Measurements from ENCODE around the gene HIVEP3. TPM values are rescaled to one million over a fixed set of nuclear protein-coding genes. Genes with fewer than 3 reads are reported as not detected.

Gene HIVEP3
- total RNA-seq, 1 experiment from 2014 or later: 2.8 TPM

DNA sequence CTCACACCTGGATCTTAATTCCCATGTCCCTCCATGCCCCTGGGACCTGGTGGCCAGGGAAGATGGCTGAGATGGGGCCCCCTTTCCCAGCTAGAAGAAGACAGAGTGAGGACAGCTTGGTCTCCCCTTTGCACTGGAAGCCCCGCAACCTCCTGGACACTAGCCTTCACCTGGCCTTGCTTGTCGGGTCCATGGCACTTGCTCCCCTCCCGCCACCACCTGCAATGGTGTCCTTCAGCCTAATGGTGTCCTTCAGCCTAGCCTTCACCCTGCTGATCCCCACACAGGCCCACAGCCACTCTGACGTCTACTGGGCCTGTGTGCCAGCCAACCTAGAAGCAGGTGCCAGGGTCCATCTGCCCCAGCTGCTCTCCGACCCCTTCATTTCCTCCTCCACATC, 388.3 kb downstream of the HIVEP3 start:
- Histone ChIP-seq H3K36me3 (no peaks in the 10 kb centered on the region), H3K4me3 (no peak overlapping the region), H3K4me1 (no peaks in the 10 kb centered on the region), H3K9me3 (replicated peaks) (no peaks in the 10 kb centered on the region), H3K27ac (no peak overlapping the region), H3K27me3 (no peaks in the 10 kb centered on the region; the same call in 1 of the 2 replicates)
- DNase-seq: no peak

DNA sequence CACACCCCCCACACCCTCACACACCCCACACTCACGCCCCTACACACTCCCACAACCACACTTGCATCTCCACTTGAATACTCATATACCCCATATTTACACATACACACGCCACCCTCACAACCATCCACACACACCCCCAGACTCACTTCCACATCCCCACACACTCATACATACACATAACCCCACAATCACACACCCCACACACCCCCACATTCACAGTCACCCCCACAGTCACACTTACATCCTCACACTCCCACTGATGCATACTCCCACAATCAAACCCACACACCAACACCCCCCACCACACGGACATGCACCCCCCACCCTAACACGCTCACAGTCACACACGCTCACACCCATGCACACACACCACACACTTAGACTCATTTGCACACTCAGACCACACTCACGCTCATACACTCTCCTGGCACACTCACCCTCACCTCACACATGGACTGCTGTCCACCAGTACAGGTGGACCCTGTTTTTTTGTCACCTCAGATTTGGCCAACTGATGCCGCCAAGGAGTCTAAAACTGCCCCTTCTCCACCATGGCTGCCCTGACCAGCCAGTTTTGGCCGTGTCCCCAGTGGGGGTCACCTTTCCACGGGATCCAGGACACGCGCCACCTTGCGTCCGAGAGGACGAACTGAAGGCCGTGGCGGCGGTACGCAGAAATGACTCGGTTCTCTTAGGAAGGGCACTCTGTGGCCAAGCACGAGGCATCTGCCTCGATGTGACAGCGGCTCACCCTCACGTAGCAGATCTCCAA, 388.9 kb downstream of the HIVEP3 start:
- DNase-seq: no peak
- H3K36me3 ChIP-seq: no peaks in the 10 kb centered on the region
- H3K27me3 ChIP-seq: no peaks in the 10 kb centered on the region; the same call in 1 of the 2 replicates
- no peaks in the 10 kb centered on the region for H3K4me1 ChIP-seq
- no peaks in the 10 kb centered on the region for H3K9me3 ChIP-seq (replicated peaks)
- no peak overlapping the region for H3K27ac ChIP-seq
- H3K4me3 ChIP-seq: no peak overlapping the region

DNA sequence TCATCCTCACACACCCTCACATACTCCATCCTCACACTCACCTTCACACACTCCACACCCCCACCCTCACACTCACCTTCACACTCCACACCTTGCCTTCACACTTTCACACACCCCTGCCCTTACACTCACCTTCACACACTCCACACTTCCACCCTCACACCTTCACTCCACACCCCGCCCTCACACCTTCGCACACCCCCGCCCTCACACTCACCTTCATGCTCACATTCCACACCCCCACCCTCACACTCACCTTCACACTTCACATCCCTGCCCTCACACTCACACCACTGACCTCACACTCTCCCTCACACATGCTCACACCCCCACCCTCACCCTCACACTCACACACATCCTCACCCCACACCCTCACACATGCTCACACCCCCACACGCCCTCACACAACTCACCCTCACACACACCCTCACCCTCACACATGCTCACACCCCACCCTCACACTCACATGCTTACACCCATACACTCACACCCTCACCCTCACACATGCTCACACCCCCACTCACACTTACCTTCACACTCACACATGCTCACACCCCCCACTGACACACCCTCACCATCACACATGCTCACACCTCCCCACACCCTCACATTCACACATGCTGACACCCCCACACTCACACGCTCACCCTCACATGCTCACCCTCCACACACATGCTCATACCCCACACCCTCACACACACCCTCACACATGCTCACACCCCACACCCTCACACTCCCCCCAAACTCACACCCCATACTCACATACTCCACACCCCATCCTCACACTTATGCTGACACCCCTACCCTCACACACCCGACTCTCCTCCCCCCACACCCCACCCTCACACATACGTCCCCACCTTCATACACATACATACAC, 389.8 kb downstream of the HIVEP3 start:
- no peaks in the 10 kb centered on the region; the same call in 1 of the 2 replicates for H3K27me3 ChIP-seq
- no peak overlapping the region for H3K4me3 ChIP-seq
- H3K9me3 ChIP-seq (replicated peaks): no peaks in the 10 kb centered on the region
- H3K4me1 ChIP-seq: no peaks in the 10 kb centered on the region
- no peak overlapping the region for H3K27ac ChIP-seq
- H3K36me3 ChIP-seq: no peaks in the 10 kb centered on the region
- no peak for DNase-seq

DNA sequence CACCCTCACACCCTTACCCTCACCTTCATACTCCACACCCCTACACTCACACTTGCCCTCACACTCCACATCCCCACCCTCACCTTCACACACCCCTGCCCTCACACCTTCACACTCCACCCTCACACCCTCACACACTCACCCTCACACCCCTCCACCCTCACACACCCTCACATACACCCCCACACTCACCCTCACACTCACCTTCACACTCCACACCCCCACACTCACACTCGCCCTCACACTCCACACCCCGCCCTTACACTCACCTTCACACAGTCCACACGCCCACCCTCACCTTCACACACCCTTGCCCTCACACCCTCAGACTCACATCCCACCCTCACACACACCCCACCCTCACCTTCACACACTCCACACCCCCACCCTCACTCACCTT, 390.6 kb downstream of the HIVEP3 start:
- DNase-seq: no peak
- H3K27me3 ChIP-seq: no peaks in the 10 kb centered on the region; the same call in 1 of the 2 replicates
- no peaks in the 10 kb centered on the region for H3K9me3 ChIP-seq (replicated peaks)
- no peaks in the 10 kb centered on the region for H3K36me3 ChIP-seq
- H3K4me1 ChIP-seq: no peaks in the 10 kb centered on the region
- no peak overlapping the region for H3K4me3 ChIP-seq
- H3K27ac ChIP-seq: no peak overlapping the region

DNA sequence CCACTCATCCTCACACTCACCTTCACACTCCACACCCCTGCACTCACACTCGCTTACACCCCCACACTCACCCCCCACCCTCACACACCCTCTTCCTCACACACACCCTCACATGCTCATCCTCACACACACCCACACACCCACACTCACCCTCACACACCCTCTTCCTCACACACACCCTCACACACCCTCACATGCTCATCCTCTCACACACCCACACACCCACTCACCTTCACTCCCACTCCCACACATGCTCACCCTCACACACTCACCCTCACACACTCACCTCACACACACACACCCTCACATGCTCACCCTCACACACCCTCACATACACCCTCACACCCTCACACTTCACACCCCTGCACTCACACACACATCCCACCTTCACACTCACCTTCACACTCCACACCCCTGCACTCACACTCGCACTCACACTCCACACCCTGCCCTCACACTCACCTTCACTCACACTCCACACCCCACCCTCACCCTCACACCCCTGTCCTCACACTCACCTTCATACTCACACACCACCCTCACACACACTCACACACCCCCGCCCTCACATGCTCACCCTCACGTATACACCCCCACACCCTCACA, 391.7 kb downstream of the HIVEP3 start:
- Histone ChIP-seq H3K4me3 (no peak overlapping the region), H3K27ac (no peak overlapping the region), H3K36me3 (no peaks in the 10 kb centered on the region), H3K27me3 (no peaks in the 10 kb centered on the region), H3K4me1 (no peaks in the 10 kb centered on the region; the same call in 1 of the 2 replicates), H3K9me3 (replicated peaks) (no peaks in the 10 kb centered on the region)
- DNase-seq: no peak

DNA sequence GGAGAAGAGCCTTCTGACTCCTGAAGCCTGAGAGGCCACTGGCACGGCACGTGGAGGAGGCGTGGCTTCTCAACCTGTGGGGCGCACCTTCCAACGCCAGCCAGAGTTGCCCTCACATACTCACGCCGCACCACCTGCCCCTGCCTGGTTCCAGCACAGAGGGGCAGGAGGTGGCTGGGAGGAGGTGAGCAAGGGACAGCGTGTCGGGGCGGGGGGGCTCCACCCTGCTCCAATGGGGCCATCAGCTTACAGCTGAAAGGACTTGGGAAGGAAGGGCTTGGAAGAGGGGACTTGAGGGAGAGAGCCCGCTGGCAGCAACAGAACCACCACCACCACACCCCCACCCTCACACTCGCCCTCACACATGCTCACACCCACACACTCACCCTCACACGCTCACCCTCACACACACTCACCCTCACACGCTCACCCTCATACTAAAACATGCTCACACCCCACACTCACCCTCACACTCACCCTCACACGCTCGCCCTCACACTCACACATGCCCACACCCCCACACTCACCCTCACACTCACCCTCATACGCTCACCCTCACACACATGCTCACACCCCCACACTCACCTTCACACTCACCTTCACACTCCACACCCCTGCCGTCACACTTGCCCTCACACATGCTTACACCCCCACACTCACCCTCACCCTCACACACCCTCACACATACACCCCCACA, 392.7 kb downstream of the HIVEP3 start:
- DNase-seq: no peak
- Histone ChIP-seq H3K27me3 (no peaks in the 10 kb centered on the region), H3K4me1 (peaks cover 5% of the 10 kb centered on the region; the same call in 1 of the 2 replicates), H3K4me3 (no peak overlapping the region), H3K36me3 (no peaks in the 10 kb centered on the region), H3K9me3 (replicated peaks) (no peaks in the 10 kb centered on the region), H3K27ac (no peak overlapping the region)

DNA sequence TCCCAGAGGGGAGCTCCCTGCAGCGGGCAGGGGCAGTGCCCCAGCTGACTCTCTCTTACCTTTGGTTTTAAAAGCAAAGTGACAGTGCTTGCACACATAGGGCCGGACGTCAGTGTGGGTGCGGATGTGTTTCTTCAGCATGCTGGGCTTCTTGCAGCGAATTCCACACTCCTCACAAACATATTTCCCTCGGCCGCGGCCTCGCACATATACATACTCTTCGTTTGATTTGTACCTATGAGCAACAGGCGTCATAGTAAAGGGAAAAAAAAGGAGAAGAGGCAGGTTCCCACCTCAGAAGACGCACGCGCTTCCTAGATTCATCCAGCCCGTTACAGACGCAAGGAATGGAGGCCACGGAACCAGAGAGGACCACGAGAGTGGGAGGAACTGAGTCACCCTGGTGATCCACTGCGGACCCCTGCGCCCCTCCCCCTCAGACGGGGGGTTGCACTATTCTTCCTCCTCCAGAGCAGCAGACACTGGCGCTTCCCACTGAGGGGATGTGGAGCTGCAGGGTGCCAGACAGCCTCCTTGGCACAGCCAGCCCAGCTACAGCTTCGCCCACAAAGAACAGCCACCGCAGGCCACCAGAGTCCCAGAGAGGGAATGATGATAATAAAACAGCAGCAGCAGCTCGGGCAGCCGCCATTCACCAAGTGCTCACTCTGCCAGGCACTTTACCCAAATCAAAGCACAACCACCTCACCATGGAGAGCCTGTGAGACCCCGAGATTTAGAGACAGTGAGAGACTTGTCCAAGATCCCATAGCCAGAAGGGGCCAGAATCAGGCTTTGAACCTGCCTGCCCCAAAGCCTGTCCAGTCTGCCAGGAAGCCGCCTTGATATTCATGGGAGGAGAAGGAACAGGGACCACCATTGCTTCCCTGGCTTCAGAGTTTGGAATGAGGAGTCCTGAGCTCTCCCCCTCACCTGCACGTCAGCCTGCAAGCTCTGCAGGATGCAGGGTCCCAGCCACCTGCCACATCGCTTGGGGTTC, 393.7 kb downstream of the HIVEP3 start:
- H3K27me3 ChIP-seq: no peaks in the 10 kb centered on the region
- H3K36me3 ChIP-seq: no peaks in the 10 kb centered on the region
- H3K27ac ChIP-seq: no peak overlapping the region
- no peak overlapping the region for H3K4me3 ChIP-seq
- peaks cover 5% of the 10 kb centered on the region; the same call in 1 of the 2 replicates for H3K4me1 ChIP-seq
- H3K9me3 ChIP-seq (replicated peaks): no peaks in the 10 kb centered on the region
- DNase-seq: no peak

DNA sequence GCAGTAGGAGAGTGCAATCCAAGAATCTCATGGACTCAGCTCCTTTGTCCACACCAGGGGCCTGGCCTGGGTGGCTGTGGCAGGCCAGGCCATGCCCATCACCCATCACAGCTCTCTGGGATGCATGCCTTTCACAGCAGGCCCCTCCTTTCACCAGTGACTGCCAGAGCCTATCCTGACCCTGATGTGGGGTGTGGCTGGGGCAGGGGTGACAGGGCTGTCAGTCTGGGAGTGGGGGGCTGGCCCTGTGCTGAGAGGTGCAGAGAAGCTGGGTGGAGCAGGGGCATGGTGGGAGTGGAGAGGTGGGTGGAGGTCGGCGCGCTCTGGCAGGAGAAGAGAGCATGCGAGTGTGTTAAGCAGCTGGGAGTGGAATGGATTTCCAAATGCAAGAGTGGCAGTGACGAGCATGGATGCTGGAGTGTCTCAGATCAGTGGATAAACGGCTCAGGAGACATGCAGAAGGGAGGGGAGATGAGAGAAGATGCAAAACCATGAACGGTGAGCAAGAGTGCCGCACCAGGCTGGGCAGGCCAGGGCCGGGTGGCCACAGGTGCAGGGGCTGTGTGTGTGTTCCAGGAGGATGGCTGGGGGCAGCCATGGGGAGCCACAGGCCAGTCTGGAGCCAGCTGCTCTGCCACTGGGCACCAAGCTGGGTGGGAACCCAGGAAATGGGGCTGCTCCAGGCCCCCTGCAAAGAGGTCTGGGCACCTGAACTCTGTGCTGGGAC, 394.6 kb downstream of the HIVEP3 start:
- Histone ChIP-seq H3K36me3 (no peaks in the 10 kb centered on the region), H3K9me3 (replicated peaks) (no peaks in the 10 kb centered on the region)

DNA sequence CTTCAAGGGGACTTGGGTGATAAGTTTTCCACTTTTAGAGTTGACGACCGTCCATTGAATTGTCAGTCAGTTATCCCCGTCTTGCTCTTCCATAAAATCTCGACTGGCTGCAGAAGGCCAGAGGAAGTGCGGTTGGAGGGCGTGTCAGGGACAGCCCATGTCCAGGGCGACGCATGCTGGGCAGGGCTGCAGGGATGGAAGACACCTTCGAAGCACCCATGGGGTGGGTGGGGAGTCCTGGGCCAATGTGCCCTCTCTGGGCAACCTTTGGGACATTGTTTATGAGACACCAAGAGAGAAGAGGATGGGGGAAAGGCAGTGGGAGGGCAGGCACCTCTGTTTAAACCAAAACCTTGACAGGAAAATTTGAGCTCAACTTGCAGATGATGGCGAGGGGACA, 395.7 kb downstream of the HIVEP3 start:
- Histone ChIP-seq H3K27me3 (no peaks in the 10 kb centered on the region), H3K4me3 (no peak overlapping the region), H3K9me3 (replicated peaks) (no peaks in the 10 kb centered on the region), H3K36me3 (no peaks in the 10 kb centered on the region), H3K4me1 (peaks cover 5% of the 10 kb centered on the region; the same call in 1 of the 2 replicates), H3K27ac (no peak overlapping the region)
- DNase-seq: no peak

More for the DNA sequence above, 394.6 kb downstream of the HIVEP3 start:
- DNase-seq: no peak
- Histone ChIP-seq H3K27me3 (no peaks in the 10 kb centered on the region), H3K27ac (no peak overlapping the region), H3K4me3 (no peak overlapping the region), H3K4me1 (peaks cover 5% of the 10 kb centered on the region; the same call in 1 of the 2 replicates)

DNA sequence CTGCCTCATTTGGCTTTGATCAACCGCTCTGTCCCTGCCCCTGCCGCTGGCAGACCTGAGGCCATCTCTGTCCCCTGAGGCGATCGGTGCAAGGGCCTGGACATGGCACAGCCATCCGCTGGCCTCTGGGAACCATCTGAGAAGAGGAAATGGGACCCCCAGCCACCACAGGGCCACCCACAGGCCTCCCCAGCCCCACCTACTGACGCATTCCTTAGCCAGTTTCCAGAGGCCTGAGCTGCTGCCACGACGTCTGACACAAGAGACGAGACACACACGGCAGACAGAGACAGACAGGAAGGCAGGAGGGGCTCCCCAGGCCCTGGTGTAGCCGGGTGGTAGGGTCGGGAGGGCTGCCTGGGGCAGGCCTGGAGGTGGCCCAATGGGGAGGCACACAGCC, 397.0 kb downstream of the HIVEP3 start:
- no peaks in the 10 kb centered on the region for H3K9me3 ChIP-seq (replicated peaks)
- no peak overlapping the region for H3K27ac ChIP-seq
- H3K36me3 ChIP-seq: no peaks in the 10 kb centered on the region
- no peak overlapping the region for H3K4me3 ChIP-seq
- peaks cover 11% of the 10 kb centered on the region for H3K4me1 ChIP-seq
- DNase-seq: no peak
- no peaks in the 10 kb centered on the region for H3K27me3 ChIP-seq

DNA sequence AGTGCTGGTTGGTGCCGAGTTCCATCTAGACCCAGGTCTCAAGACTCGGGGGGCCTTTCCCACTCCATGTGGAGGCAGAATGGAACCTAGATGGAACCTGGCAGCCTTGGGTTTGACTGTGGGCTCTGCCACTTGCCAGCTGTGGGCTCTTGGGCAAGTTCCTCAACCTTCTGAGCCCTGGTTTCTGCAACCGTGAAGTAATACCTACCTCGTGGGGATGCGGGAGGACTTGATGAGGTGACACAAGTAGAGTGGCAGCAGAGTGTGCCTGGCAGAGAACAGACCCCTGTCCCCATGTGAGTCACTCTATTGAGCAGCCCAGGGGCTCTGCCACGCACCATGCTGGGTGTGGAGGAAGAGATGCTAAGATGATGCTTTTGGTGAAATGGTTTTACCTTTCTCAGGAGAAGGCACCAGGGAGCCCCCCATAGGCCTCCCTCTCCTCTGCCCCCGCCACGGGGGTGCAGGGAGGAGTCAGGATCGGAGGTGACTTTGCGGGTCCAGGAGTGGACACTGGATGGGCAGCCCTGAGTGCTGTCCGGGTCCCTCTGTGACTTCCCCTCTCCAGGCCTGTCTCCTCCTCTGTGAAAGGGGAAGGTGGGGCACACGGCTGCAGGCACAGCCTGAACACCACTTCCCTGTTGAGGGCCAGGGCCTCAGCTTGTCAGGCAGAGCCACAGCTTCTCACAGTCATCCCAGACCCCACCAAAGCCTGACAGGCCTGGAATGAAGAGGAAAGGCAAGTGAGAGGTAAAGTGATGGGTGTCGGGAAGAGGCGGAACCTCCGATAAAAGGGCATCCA, 397.6 kb downstream of the HIVEP3 start:
- no peak for DNase-seq
- no peak overlapping the region for H3K4me3 ChIP-seq
- no peaks in the 10 kb centered on the region for H3K27me3 ChIP-seq
- H3K27ac ChIP-seq: no peak overlapping the region
- H3K9me3 ChIP-seq (replicated peaks): no peaks in the 10 kb centered on the region
- peaks cover 16% of the 10 kb centered on the region for H3K4me1 ChIP-seq
- H3K36me3 ChIP-seq: no peaks in the 10 kb centered on the region

DNA sequence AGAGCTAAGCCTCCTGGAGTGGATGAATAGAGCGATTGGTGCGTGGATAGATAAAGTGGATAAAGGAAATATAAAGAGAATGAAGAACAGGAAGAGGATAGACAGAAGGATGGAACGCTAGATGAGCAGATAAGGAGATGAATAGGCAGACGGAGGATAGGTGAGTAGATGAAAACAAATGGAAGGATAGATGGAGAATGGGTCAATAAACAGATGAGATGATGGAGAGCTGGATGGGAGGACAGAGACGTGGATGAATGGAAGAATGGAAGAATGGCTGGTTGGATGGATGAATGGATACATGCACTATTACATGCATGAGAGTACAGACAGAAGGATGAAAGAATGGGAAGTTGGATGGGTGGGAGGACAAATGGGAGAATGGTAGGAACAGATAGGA, 399.1 kb downstream of the HIVEP3 start:
- Histone ChIP-seq H3K4me3 (no peak overlapping the region), H3K27ac (no peak overlapping the region), H3K9me3 (replicated peaks) (no peaks in the 10 kb centered on the region), H3K4me1 (peaks cover 25% of the 10 kb centered on the region), H3K27me3 (no peaks in the 10 kb centered on the region), H3K36me3 (no peaks in the 10 kb centered on the region)
- no peak for DNase-seq

Data from SJCRH30 (cell line).